Heart left ventricle (tissue), 13 donors: ENCODE results near the gene CFAP251.

Experiments
- POLR2A ChIP-seq, 2 donors: fragments of 450-650 bp; IDR thresholded peaks; one replicate each; pipeline ENCODE4 v1.6.1; 2017; ENCODE audit warnings: antibody characterized with exemption in 2 of 2, mild to moderate bottlenecking in 2 of 2, moderate library complexity in 2 of 2
- TF ChIP-seq, protein P1 (sequence below), 12 donors: fragments of 200-600 bp; sonication (generic) in 4 of 12; IDR thresholded peaks; one replicate each; pipeline versions ENCODE4 v1.5.0 to v1.8.0; 2018 to 2022; ENCODE audit warnings: antibody characterized with exemption in 12 of 12, mild to moderate bottlenecking in 5 of 12
- donor health status: ischemic (EF 13 %, LVEDD 7.1; RV severe dilation, severe dysfunction).
- donor health status: DM: no; HTN: yes; CAD: no.
- donor health status: DM: no; HTN: no; CAD: no.
- donor health status: ischemic (EF 25% LVEDD 6.9; RV normal size, moderate dysfunction).
- donor health status: ischemic (EF 25% LVEDD 5.7; RV mildly dilated, moderate dysfunction).
- donor health status: ischemic (EF 35%, LVEDD 5.7; RV mildly dilated, moderate dysfunction).
- donor health status: nonischemic (EF 11% LVEDD 7.7; RV severe dilation, severe dysfunction).
- donor health status: DM: yes; HTN: yes; CAD: no.
- donor health status: PGD.
- donor health status: ischemic (EF 29% LVEDD 5.4; RV normal size, mild dysfunction).
- donor health status: nonischemic (EF 23%, LVEDD 6.1; RV moderate dilation, normal function).

DNA sequence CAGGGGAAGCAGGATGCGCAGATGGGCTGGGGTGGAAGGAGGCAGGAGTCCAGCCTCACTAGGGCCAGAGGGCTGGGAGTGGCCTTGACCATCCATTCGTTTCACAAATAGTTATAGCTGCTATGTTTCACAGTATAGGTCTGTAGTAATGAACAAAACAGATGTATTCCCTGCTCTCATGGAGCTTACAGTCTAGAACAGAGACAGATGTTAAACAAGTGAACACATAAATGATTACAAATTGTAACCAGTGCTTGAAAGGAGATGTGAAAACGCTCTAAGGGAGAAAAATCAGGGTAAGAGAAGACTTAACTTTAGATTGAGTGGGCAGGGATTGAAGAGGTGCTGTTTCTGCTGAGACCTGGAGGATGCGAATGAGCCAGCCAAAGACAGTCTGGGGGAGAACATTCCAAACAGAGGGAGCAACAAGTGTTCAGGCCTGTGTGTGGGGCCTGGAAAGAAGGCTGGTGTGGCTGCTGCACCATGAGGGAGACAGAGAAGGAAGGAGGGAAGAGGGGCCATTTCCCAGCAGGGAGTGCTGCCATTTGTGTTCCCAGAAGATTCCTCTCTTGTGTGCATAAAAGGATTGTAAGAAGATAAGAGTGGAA lies 14.6 kb downstream of the CFAP251 start:
- no peak for TF ChIP-seq POLR2A (IDR thresholded peaks at IDR 0.05)
- TF ChIP-seq, protein P1, sequence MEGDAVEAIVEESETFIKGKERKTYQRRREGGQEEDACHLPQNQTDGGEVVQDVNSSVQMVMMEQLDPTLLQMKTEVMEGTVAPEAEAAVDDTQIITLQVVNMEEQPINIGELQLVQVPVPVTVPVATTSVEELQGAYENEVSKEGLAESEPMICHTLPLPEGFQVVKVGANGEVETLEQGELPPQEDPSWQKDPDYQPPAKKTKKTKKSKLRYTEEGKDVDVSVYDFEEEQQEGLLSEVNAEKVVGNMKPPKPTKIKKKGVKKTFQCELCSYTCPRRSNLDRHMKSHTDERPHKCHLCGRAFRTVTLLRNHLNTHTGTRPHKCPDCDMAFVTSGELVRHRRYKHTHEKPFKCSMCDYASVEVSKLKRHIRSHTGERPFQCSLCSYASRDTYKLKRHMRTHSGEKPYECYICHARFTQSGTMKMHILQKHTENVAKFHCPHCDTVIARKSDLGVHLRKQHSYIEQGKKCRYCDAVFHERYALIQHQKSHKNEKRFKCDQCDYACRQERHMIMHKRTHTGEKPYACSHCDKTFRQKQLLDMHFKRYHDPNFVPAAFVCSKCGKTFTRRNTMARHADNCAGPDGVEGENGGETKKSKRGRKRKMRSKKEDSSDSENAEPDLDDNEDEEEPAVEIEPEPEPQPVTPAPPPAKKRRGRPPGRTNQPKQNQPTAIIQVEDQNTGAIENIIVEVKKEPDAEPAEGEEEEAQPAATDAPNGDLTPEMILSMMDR (IDR thresholded peaks at IDR 0.05): no peak
